K562 (cell line): ENCODE measurements around the gene SLC2A13.

Source experiments
- CHD7 ChIP-seq: fragments of 200-600 bp; sonication (generic); IDR thresholded peaks from one replicate; pipeline ENCODE4 v1.6.1; 2012; ENCODE audit warnings: mild to moderate bottlenecking, low read depth, low read length, inconsistent platforms
- E2F8 ChIP-seq: fragments of 450-650 bp; IDR thresholded peaks from 2 replicates; pipeline ENCODE4 v1.7.1; 2018; ENCODE audit warnings: mild to moderate bottlenecking, low read depth; ENCODE audit not compliant: partially characterized antibody
- HDAC2 ChIP-seq: fragments of 450-650 bp; IDR thresholded peaks from 2 replicates; pipeline ENCODE4 v1.6.1; 2016; ENCODE audit warnings: mild to moderate bottlenecking
- HNRNPL ChIP-seq: fragments of 200-400 bp; formaldehyde crosslinking; IDR thresholded peaks from 2 replicates; pipeline ENCODE4 v1.6.1; 2017; ENCODE audit warnings: low read depth, mild to moderate bottlenecking, low read length
- NFXL1 ChIP-seq: fragments of 450-650 bp; formaldehyde crosslinking; IDR thresholded peaks from 2 replicates; pipeline ENCODE4 v1.4.0; 2021; ENCODE audit warnings: mild to moderate bottlenecking
- PHF8 ChIP-seq: fragments of 200-600 bp; sonication (generic); IDR thresholded peaks from 2 replicates; pipeline ENCODE4 v1.6.1; 2012; ENCODE audit warnings: mixed run types, mild to moderate bottlenecking, inconsistent platforms, low read length, moderate library complexity, borderline replicate concordance
- POLR2AphosphoS2 ChIP-seq: IDR thresholded peaks from 2 replicates; pipeline ENCODE4 v1.6.1; 2012; ENCODE audit warnings: low read length, improper control_type of control experiment
- PREB ChIP-seq: sonication (generic); formaldehyde crosslinking; IDR thresholded peaks from 2 replicates; pipeline ENCODE4 v1.8.1; 2023; ENCODE audit warnings: mild to moderate bottlenecking, missing genetic modification reagents
- REST ChIP-seq, 2 experiments: fragments of 450-650 bp; formaldehyde crosslinking in 1 of 2; IDR thresholded peaks; 2 replicates each; pipeline versions ENCODE4 v1.4.0 to v1.6.1; 2014 to 2020; ENCODE audit warnings: mild to moderate bottlenecking in 2 of 2, borderline replicate concordance in 1 of 2, low read depth in 1 of 2
- ZNF133 ChIP-seq: fragments of 250-450 bp; sonication (Bioruptor Pico); IDR thresholded peaks from 2 replicates; pipeline ENCODE4 v1.4.0; 2020; ENCODE audit warnings: mild to moderate bottlenecking

- TF ChIP-seq E2F8 = no peak
- no peak for TF ChIP-seq ZNF133 (CRISPR knock-in tag)
- no peak for TF ChIP-seq PHF8
- no peak for TF ChIP-seq POLR2AphosphoS2
- no peak for TF ChIP-seq REST (IDR thresholded peaks at IDR 0.05; ENCODE audit: borderline replicate concordance)
- TF ChIP-seq REST (CRISPR knock-in tag; IDR thresholded peaks at IDR 0.05; ENCODE audit: low read depth) = no peak
- no peak for TF ChIP-seq NFXL1 (CRISPR knock-in tag)
- no peak for TF ChIP-seq PREB
- no peak for TF ChIP-seq CHD7
- no peak for TF ChIP-seq HNRNPL
- no peak for TF ChIP-seq HDAC2
Observed at GRCh38 chr12:40145896-40146295, 40.0 kb upstream of the SLC2A13 start.
